ENCODE results near the gene CAV3.

- TF ChIP-seq CTCF (IDR thresholded peaks at IDR 0.05; ENCODE audit: insufficient read depth, low read length, poor library complexity, severe bottlenecking) (no peak), EZH2phosphoT487 (conservative IDR thresholded peaks at IDR 0.05; ENCODE audit: low read length) (no peak)
These were observed 706 bp downstream of the CAV3 start for GRCh38 chr3:8734137-8734878.
